Measurements from ENCODE around the gene TSPAN13. TPM values are rescaled to one million over a fixed set of nuclear protein-coding genes. Genes with fewer than 3 reads are reported as not detected.

The TSPAN13 gene
- total and polyA plus RNA-seq, 2 donors (not counting 1 experiment from before 2014, with no cell fraction given): 23.0 to 26.2 TPM

DNA sequence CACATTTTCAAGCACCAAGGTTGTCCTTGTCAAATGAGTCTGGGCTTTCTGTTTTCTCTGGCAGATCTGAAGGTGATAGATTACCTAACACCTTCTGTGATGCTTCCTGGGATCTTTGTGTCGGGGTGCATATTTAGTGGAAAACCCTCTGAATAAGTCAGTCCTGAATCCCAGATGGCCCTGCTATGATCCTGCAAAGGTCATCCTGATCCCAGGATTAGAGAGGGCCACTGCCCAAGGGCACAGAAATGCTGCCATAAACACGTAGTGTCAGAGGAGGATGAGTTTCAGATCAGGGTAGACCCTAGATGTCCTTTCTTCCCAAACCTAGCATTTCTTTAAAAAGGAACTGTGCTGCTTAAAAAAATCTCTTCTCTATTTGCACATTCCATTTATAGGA lies 32.3 kb downstream of the TSPAN13 start:
- H3K4me3 ChIP-seq (ENCODE audit: control extremely low read depth in 1 of 5, extremely low read depth in 1 of 5, insufficient read depth in 1 of 5, low read depth in 2 of 5, low read length in 4 of 5): no peak overlapping the region
- intact Hi-C loops (cut with micrococcal nuclease): no loop called here
- CTCF ChIA-PET: no interaction called here
- no peaks in the 10 kb centered on the region for H3K9me3 ChIP-seq (ENCODE audit: control extremely low read depth in 1 of 3, control insufficient read depth in 2 of 3, insufficient read depth in 1 of 3, low read length in 2 of 3)
- no peak overlapping the region for H3K27ac Mint-ChIP-seq
- H3K9me3 Mint-ChIP-seq (ENCODE audit: insufficient read depth): no peaks in the 10 kb centered on the region
- TF ChIP-seq EZH2 (IDR thresholded peaks at IDR 0.05; ENCODE audit: borderline replicate concordance, insufficient read depth, low read depth, low read length, poor library complexity, severe bottlenecking): no peak
- TF ChIP-seq, protein P1, sequence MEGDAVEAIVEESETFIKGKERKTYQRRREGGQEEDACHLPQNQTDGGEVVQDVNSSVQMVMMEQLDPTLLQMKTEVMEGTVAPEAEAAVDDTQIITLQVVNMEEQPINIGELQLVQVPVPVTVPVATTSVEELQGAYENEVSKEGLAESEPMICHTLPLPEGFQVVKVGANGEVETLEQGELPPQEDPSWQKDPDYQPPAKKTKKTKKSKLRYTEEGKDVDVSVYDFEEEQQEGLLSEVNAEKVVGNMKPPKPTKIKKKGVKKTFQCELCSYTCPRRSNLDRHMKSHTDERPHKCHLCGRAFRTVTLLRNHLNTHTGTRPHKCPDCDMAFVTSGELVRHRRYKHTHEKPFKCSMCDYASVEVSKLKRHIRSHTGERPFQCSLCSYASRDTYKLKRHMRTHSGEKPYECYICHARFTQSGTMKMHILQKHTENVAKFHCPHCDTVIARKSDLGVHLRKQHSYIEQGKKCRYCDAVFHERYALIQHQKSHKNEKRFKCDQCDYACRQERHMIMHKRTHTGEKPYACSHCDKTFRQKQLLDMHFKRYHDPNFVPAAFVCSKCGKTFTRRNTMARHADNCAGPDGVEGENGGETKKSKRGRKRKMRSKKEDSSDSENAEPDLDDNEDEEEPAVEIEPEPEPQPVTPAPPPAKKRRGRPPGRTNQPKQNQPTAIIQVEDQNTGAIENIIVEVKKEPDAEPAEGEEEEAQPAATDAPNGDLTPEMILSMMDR (IDR thresholded peaks at IDR 0.05): no peak
- H3K4me3 Mint-ChIP-seq: no peak overlapping the region
- H3K9ac ChIP-seq (ENCODE audit: low read length): no peak overlapping the region
- no peaks in the 10 kb centered on the region for H3K27me3 ChIP-seq (replicated peaks in 1 of 4; ENCODE audit: control extremely low read depth in 1 of 4, control insufficient read depth in 3 of 4, insufficient read depth in 4 of 4, low read length in 3 of 4)
- peaks cover 2% of the 10 kb centered on the region for H3K4me1 Mint-ChIP-seq
- no peaks in the 10 kb centered on the region for H3K79me2 ChIP-seq (ENCODE audit: control insufficient read depth, insufficient read depth, low read length)
- no peak overlapping the region for H3K27ac ChIP-seq (ENCODE audit: low read length in 2 of 2)
- H3K4me2 ChIP-seq (replicated peaks; ENCODE audit: low read depth, low read length, poor library complexity, severe bottlenecking): no peak overlapping the region
- no peak overlapping the region for H2AFZ ChIP-seq (ENCODE audit: insufficient read depth, low read depth, low read length, poor library complexity, severe bottlenecking)
- ATAC-seq (ENCODE audit: low read depth): no peak
- peaks cover 9% of the 10 kb centered on the region for H4K20me1 ChIP-seq (ENCODE audit: control insufficient read depth, insufficient read depth, low read length, poor library complexity, severe bottlenecking)
- DNase-seq: no peak
- H3K36me3 ChIP-seq (replicated peaks in 1 of 2; ENCODE audit: control extremely low read depth in 1 of 2, control insufficient read depth in 1 of 2, extremely low read depth in 1 of 2, insufficient read depth in 2 of 2, low read length in 1 of 2): peaks cover 0 to 36% of the 10 kb centered on the region in 2 experiments
- no peaks in the 10 kb centered on the region for H3K4me1 ChIP-seq (ENCODE audit: control insufficient read depth in 2 of 2, insufficient read depth in 2 of 2, low read length in 2 of 2)
- WGBS (ENCODE audit: insufficient coverage): 100% methylated on average over 1 of the region's 2 CpGs
- POLR2A ChIA-PET: no interaction called here
- no peaks in the 10 kb centered on the region for H3K27me3 Mint-ChIP-seq

DNA sequence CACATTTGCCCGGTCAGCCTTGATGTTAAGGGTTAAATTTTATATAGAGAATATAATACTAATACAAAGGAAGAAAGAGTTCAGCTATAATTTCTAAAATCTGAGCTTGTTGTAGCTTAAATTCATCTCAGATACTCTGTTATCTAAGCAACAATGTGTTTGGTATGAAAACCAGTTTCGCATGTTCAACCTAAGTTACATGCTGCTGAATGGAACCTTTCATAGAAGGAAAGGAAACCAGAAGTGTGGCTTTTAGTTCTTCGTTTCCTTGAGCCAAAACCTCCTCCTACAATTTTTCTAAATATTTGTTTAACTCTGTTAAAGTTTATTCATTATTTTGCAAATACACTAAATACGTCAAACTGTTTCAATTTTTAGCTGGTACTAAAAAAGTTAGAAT lies 32.7 kb downstream of the TSPAN13 start:
- Histone ChIP-seq H3K9me3 (ENCODE audit: control extremely low read depth in 1 of 3, control insufficient read depth in 2 of 3, insufficient read depth in 1 of 3, low read length in 2 of 3) (no peaks in the 10 kb centered on the region), H3K27ac (ENCODE audit: low read length in 2 of 2) (no peak overlapping the region), H3K4me3 (ENCODE audit: control extremely low read depth in 1 of 5, extremely low read depth in 1 of 5, insufficient read depth in 1 of 5, low read depth in 2 of 5, low read length in 4 of 5) (no peak overlapping the region), H3K27me3 (replicated peaks in 1 of 4; ENCODE audit: control extremely low read depth in 1 of 4, control insufficient read depth in 3 of 4, insufficient read depth in 4 of 4, low read length in 3 of 4) (no peaks in the 10 kb centered on the region), H3K36me3 (replicated peaks in 1 of 2; ENCODE audit: control extremely low read depth in 1 of 2, control insufficient read depth in 1 of 2, extremely low read depth in 1 of 2, insufficient read depth in 2 of 2, low read length in 1 of 2) (peaks cover 0 to 32% of the 10 kb centered on the region in 2 experiments), H2AFZ (ENCODE audit: insufficient read depth, low read depth, low read length, poor library complexity, severe bottlenecking) (no peak overlapping the region), H3K9ac (ENCODE audit: low read length) (no peak overlapping the region), H3K4me2 (replicated peaks; ENCODE audit: low read depth, low read length, poor library complexity, severe bottlenecking) (no peak overlapping the region), H3K4me1 (ENCODE audit: control insufficient read depth in 2 of 2, insufficient read depth in 2 of 2, low read length in 2 of 2) (no peaks in the 10 kb centered on the region), H3K79me2 (ENCODE audit: control insufficient read depth, insufficient read depth, low read length) (no peaks in the 10 kb centered on the region), H4K20me1 (ENCODE audit: control insufficient read depth, insufficient read depth, low read length, poor library complexity, severe bottlenecking) (peaks cover 9% of the 10 kb centered on the region)
- Mint-ChIP-seq H3K9me3 (ENCODE audit: insufficient read depth) (no peaks in the 10 kb centered on the region), H3K27me3 (no peaks in the 10 kb centered on the region), H3K4me3 (no peak overlapping the region), H3K27ac (no peak overlapping the region), H3K4me1 (peaks cover 2% of the 10 kb centered on the region)
- DNase-seq (no peak), ATAC-seq (ENCODE audit: low read depth) (no peak)
- TF ChIP-seq EZH2 (IDR thresholded peaks at IDR 0.05; ENCODE audit: borderline replicate concordance, insufficient read depth, low read depth, low read length, poor library complexity, severe bottlenecking): no peak
- TF ChIP-seq, protein P1 (IDR thresholded peaks at IDR 0.05): no peak
- intact Hi-C loops (cut with micrococcal nuclease): no loop called here
- POLR2A ChIA-PET: no interaction called here
- no CpG with 5 or more reads among the region's 4 CpGs for WGBS (ENCODE audit: insufficient coverage)
- CTCF ChIA-PET: no interaction called here

Data from B cell (primary cell).